HL-60/S4 (cell line): ENCODE data around the gene RXRA.

Experiments used
- in situ Hi-C: fragments of 300-500 bp; cut with MboI; formaldehyde crosslinking; loops from 2 replicates; pipeline ENCODE4 v1.14.3; 2022; ENCODE audit warnings: low sequenced_read_pairs

RXRA gene

DNA sequence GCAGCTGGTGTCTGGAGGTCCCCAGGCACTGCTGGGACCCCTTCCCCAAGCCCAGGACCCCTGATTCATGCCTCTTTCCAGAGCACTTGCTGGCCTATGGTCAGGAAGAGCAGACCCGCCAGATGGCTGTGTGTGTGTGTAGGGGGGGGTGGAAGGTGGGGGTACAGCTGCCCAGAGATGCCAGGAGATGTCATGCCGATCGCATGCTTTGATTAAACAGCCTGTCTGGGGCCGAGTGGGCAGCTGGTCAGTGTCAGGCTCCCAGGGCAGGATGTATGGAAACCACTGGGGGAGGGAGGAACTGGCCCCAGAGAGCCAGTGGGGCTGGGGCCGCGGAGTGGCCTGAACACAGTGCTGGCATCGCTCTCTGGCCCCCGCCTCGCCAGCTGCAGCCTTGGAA lies 23.7 kb downstream of the RXRA start:
- in situ Hi-C loops = no loop called here

DNA sequence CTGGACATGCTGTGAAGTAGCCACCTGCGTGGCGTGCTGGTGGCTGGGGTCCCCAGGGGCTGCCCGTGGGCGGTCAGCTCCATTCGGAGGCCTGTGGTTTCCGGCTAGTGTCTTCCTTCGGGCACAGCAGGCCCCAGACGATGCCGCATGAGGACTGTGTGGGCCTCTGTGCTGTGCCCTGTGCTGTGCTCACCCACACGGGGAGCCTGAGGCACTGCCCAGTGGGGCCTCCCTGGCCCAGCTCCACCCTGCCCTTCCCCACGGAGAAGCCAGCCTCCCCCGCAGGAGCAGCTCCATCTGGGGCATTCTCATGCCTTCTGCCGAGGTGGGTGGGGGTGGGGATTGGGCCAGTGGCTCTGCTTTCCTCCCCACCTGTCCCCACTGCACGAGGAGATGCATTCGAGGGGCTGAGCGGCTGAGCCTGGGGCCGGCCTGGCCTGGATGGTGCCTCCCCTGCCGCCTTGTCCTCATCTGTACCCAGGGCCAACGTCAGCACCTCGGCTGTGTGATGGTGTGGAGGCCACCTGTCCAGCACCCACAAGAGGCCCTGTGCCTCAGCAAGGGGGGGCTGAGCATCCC lies 24.2 kb downstream of the RXRA start:
- in situ Hi-C loops = no loop called here

DNA sequence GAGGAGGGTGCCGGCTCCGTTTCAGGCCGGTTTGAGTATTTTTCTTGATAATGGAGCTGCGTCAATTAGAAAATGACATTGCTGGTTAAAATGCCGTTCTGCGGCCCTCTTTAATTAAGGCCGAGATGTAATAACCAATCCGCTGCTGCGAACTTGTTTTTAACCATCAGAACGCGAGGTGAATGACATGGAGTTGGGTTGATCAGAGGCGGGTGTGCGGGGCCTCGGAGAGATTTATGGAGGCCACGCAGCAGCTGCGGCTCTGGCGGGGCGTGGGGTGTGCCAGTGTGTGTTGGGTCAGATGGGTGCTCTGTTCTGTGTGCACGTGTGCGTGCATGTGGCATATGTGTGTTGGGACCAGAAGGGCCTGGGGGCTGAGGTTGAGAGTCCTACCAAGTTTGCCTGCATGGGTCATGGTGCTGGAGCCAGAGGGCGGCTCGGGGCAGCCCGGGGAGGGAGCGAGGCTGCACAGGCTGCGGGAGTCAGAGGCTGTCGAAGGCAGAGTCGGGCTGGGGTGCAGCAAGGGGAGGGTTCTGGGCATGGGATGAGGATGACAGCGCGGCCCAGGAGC lies 25.4 kb downstream of the RXRA start:
- in situ Hi-C loops = no loop called here

DNA sequence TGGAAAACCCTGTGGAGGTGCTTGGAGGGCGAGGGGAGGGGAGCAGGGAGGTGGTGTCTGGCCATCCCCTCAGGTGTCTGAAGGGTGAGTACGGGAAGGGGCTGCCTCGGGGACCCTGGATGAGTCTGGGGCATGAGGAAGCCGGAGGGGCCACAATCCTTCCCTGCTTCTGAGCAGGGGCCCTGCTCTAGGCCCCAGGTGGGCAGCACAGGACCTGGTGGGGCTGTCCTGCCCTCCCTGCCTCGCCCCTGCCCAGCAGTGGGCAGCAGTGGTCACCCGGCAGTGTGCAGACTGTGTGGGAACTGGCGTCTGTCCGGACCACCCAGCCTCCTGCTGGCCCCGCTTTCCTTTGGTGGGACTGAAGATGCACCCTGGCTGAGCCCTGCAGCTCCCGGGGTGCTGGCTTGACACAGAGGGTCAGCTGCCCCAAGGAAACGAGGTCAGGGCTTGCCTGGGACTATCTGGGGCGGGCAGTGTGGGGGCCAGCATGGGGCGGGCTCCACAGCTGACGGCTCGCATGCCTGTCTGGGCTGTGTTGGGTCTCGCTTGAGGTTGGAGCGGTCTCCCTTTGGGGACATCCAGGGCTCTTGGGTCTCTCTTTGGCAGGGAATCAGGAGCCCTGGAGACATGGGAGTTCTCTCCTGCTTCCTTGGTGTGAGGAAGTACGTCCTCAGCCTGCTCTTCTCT lies 26.1 kb downstream of the RXRA start:
- in situ Hi-C loops = no loop called here

DNA sequence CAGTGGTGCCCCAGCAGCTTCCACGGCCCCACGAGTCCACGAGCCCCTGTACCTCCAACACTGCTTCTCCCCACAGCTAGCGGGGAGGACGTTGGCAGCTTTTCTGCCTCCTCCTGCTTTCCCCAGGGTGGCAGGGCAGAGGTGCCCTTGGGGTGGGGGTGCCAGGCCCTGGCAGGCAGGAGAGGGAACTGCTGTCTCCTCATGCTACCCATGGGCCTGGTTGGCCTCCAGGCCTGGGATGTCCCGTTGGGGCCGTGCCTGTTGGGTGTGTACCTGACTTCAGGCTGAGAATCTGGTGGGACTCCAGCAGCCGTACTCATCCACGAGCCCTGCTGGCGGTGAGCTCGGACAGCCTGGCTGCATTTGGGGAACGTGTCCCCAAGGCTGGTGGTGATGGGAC lies 27.3 kb downstream of the RXRA start:
- in situ Hi-C loops = no loop called here

DNA sequence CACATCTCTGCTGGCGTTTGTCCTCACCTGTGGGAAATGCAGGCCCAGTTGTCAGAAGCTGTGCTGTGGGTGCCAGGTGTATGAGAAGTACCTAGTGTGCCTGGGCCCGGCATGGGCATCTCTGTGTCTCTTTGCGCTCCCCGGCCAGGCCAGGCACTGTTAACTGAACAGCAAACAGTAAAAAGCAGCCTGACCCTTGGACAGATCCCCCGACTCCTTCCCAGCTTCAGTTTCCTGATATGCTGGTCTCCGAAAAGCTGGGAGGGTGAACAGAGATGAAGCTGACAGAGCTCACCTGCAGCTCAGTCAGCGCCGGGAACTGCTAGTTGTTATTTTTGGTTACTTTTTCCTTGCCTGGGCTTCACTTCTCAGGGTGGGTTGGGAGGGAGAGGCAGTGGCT lies 28.9 kb downstream of the RXRA start:
- in situ Hi-C loops = no loop called here

DNA sequence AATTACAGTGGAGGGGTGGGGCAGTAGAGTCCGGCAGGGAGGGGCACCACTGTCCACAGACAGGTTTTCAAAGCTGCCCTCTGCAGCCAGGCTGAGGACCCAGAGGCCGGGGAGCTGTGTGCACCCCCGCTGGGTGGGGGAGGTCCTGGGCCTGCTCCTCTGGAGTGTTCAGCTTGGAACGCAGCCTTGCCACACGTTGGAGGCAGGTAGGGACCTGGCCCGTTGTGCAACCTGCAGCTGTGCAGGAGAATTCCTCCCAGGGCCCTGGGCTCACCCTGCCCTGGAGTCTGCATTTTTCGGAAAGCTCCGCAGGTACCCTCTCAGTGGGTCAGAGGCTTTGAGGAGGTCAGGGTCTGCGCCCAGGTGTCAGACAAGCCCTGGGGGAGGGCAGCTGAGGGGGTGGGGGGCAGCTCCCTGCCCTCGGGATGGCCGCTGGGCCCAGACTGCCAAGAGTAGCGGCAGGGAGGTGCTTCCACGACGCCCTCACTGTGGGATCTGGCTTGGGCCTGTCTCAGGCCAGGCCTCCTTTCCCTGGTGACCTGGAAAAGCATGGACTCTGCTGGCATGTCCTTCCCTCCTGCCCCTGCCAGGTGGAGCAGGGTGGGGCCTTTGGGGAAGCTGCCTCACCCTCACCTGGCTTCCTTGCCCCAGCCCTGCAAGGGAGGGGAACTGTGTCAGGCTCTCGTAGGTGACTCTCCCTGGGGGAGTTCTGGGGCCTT lies 29.5 kb downstream of the RXRA start:
- in situ Hi-C loops = no loop called here

DNA sequence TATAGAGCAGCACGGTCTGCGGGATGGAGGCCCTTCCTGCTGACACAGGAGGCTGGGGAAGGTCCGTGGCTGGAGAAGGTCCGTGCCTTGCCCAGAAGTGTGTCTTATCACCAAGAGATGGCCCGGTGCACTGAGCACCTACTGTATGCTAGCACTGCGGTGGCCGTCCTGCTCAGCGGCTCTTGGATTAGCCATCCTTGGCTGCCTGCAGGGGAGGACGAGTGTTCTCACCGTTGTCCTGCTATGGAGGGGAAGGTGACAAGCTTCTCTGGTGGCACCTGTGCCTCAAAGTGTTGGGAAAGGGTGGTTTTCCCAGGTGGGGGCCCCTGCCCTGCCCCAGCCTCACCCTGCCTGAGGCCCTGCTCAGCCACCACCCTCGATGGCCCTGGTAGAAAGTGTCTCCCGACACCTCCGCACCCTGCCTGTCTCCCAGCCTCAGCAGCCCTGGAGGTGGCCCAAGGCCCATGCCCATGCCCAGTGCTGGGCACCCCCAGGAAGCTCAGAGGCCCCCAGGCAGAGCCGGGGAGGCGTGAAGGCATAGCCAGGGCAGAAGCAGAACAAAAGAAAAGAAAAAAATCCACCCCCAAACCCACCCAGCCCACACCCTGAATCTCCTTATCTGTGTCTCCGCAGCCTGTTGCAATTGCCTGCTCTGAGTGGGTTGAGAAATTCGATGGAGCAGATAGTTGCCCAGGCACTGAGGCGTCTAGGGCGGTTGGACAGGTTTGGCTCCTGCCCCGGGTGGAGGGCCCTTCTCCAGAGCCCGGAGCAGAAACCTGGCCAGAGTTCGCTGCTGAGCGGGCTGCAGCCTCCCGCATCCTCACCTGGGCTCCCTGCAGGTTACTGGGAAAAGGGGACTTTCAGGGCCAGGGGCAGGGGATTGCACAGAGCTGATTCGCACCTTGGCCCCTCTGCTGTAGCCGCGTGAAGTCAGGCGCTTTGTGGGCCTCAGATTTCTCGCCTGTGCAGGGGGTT lies 30.5 kb downstream of the RXRA start:
- in situ Hi-C loops = no loop called here

DNA sequence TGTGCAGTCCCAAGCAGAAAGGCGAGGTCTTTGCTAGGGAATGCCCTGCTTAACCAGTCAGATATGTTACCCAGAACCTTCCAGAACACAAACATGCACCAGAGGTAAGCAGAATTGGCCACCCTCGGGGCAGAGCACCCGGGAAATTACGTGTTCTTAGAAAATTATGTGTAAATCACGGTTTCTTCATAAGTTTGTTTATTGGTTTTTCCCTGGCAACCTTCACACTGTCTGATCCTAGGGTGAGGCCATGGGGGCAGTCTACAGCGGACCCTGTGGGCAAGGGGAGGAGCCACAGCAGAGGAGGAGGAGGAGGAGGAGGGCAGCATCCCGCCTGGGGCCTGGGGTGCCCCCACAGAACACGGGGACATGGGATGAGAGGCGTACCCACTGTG lies 31.4 kb downstream of the RXRA start:
- in situ Hi-C loops = no loop called here

DNA sequence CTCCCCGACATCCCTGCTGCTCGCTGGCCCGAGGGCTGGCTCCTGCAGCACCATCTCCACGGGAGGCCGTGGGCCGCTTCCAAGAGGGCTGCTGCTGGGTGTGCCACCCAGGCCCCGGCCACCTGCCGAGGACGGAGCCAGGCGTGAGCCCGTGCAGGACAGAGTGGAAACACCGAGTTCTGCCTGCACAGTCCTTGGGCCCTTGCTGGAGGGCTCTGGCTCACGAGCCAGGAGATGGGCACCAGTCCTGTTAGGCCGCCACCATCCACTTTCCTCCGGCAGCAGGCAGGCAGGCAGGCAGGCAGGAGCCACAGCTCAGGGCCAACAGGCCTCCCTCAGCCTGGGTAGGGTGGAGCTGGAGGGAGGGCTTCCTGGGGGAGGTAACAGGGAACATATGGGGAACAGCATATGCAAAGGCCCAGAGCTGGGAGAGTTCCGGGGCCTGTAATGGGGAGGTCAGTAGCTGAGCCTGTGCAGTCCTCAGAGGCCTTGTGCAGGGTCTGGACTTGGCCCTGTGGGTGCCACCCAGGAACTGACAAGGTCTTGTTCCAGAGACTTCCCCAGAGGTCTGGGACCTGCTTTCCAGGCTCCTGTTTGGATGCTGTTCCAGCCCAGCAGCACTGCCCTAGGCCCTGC lies 31.9 kb downstream of the RXRA start:
- in situ Hi-C loops = no loop called here

DNA sequence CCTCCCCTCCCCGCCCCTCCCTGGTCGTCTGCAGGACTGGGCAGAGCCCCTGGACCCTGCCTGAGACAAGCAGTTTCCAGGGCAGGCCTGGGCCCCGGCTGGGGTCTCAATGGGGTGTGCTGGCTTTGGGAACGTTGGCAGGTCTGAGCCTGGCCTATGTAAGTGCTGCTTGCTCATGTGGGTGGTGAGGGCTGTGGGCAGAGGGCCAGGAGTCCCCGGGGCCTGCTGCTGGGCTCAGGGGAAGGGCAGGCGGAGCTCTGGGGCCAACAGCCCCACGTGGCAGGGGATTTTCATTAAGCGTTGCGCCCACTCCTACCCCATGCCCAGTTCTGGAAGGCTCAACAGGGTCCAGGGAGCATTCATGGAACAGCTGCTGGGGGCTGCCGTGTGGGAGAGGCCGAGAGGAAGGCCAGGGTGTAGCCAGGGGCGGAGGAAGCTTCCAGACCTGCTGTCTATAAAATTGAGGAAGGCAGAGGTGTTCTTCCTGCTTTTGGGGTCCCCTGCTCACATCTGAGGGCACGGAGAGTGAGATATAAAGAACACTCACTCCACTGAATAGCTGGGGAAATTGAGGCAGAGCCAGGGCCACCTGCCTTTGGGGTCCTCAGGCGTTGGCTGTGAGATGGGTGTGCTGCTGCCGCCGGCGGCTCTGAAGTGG lies 32.5 kb downstream of the RXRA start:
- in situ Hi-C loops = no loop called here

DNA sequence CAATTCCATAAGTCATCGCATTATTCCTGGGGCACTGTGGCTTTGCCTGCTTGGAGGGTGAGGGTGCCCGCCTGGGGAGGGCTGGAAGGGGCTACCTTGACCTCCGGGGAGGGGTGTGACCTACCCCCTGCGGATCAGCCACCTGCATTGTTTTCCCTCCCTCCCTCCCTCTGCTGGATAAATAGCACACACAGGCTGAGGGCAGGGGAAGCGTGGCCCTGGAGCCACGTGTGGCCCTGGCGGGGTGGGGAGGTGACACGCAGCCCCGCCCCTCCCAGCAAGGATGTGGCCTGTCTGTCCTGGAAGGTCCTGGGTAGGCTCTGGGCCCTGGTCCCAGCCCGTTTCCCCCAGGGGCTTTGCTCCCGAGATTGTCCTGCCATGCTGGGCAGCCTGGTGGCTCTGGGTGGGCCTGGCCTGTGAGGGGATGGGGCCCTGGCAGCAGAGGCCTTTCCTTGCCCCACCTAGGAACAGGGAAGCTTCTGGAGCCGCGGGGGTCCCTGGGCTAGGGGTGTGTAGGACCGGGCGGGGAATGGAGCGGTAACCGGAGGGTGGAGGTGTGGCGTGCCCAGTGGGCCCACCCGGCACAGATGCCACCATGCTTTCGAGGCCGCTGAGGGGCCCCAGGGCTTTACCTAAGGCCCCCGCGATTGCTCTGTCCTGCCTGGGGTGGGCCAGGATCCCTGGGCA lies 33.4 kb downstream of the RXRA start:
- in situ Hi-C loops = no loop called here

DNA sequence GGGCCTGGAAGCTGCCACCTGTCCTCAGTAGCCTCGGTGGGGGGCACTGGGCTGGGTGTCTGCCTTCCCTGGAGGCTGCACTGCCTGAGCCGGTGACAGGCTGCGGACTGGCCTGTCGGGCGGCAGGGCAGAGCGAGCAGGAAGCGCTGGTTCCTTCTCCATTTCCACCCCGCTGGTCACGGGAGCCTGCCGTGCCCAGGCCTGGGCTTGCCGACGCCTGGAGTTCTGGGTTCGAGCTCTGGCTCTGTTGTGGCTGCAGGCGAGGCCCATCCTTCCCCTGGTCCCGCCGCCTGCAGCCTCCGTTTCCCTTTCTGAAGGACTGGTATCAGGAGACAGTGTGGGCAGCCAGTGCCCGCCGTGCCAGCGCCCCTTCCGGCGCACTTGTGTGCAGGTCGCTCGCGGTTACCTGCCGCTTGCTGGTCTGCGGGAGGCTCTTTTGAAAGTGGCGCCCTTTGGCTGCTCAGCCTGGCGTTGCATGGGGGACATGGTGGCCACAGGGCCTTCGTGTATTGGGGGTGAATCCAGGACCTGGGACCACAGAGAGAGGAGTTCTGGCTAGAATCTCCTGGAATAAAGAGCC lies 34.0 kb downstream of the RXRA start:
- in situ Hi-C loops = no loop called here

DNA sequence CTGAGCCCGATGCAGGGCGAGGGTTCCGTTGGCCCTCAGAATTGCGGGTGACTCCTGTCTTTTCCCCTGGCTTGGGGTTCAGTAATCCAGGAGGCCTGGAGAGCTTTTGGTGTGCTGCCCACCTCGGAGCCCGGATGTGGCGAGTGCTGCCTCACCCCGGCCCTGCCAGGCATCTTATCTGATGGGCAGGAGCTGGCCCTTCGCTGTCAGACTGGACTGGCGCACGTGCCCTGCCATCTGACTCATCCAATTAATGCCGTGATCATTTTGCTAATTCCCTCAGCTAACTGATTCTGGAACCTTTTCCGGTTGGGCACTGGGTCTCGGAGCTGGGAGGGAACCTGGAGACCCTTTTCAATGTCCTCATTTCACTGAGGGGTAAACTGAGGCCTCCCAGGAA lies 34.6 kb downstream of the RXRA start:
- in situ Hi-C loops = no loop called here

DNA sequence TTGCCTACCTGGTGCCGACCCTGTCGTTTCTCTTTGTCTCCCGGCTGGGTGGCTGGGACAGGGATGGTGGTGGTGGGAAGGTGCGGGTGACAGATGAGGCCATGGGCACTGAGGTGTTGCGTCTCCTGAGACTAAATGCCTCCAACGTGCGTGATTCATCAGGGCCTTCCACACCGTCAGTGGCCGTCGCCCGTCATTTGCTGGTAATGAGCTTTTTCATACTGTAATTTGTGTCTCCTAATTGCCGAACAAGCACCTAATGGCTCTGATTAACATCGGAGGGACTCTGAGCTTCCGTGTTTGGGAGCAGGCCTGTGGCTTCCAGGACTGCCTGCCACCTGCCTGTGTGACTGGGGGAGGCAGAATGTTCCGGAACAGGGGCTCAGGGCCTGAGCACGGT lies 35.2 kb downstream of the RXRA start:
- in situ Hi-C loops = no loop called here

DNA sequence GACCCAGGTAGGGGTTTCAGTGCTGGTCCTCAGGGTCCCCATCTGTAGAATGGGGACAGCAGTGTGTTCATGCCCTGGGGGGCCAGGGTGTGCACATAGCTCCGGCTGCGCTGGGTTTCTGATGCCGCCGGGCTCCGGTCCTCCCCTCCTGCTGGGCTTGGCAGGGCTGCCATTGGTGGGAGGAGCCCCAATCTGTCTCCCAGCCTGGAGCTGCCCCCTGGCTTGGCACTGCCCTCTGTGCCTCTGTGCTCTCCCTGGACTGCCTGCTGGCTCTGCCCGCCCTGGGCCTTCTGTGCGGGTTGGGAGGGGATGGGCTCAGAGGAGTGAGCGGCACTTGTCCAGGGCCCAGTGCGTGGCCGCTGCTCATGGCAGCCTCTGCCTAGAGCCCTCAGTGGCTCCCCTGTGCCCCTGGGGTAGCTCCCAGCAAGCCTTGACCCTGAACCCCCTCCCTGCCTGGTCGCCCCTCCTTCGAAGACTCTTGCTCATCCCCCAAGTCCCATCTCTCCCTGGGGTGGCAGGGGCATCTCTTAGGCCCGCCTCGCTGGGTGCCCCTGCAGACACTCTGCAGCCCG lies 35.7 kb downstream of the RXRA start:
- in situ Hi-C loops = no loop called here

DNA sequence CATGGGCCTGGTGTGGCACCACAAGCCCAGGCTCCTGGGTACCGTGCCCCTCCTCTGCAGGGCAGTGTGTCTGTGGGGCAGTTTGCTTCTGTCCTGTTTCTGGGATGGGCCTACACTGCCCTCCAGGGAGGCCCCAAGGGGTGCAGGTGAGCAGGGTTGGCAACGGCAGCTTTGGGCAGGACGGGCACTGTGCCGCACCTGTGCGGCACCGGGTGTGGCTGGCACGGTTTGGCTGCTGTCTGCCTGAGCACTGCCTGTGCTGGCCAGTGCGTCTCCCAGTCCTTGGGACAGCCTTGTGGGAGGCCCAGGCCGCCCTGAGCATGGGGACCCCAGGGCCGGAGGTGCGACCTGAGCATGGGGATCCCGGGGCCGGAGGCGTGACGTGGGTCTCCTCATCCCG lies 37.2 kb downstream of the RXRA start:
- in situ Hi-C loops = no loop called here

DNA sequence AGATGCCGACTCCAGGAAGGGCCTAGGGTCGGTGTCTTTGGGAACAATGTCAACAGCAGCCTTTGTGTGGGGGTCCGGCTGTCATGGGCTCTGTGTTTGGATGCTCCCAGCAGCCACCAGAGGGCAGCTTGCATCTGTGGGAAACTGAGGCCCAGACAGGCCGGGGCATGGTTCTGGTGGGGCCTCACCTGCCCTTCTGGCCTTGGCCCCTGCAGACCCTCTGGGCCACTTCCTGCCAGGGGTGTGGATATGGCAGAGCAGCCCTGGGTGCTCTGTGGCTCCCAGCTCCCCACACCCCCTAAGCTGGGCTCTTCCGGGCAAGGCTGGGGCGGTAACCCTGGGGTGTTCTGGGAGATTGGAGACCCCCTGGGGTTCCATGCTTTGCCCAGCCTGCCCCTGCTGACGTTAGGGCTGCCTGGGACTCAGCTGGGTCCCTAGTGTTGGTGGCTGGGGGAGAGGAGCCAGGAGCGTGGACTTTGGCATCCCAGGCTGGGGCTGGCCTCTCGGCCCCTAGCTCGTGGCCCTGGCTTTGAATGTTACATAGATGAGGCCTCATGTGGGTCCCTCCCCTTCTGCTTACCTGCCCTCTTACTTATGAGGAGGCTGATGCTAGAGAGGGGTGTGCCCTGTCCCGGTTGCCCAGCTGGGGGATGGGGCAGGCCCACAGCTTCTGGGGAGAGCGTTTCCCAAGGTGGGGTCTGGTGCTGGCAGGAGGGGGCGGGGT lies 38.3 kb downstream of the RXRA start:
- in situ Hi-C loops = no loop called here
